Activated T-helper 1 cell treated with anti-CD3 and anti-CD28 coated beads, Interleukin-2, amount 50 U/mL, for 16 hours (primary cell): ENCODE data around the gene GPR176.
"Not testable (repeated sequence)": the region's sequence is repeated elsewhere in the genome, so short reads cannot be mapped to it uniquely, and the experiment has no call there.

Experiments
- DNase-seq, 2 donors: peaks; one replicate each; pipeline ENCODE4 v3.0.0-alpha.2; 2020; ENCODE audit warnings: low read depth in 1 of 2, low spot score in 1 of 2

The GPR176 gene

GRCh38 chr15:39814489-39814888 is 105.6 kb downstream of the GPR176 start:
- no peak for DNase-seq

DNA sequence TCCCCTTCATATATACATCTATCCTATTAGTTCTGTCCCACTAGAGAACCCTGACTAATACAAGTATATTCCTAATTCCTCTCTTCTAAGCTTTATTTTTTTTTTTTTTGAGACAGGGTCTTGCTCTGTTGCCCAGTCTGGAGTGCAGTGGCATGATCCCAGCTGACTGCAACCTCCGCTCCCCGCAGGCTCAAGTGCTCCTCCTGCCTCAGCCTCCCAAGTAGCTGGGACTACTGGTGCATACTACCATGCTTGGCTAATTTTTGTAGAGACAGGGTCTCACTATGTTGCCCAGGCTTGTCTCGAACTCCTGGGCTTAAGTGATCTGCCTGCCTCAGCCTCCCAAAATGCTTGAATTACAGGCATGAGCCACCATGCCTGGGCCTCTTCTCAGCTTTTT is 107.4 kb downstream of the GPR176 start:
- DNase-seq: not testable (repeated sequence)

DNA sequence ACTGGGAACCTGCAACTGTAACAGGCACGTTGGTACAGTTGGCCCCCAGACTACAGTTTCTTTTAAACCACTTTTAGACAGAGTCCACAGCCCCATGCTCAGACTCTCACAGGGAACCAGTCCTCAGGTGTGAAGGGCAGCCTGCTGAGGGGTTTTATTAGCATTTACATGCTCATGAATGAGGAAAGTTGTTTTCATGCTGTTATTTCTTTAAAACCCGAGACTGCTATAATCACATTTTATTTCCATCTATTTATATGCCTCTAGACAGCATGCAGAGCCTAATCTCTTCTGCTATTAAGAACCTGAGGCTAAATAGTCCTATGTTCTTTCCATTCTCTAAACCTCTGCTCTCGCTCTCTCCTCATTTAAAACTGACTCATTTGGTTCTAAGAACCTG is 111.2 kb downstream of the GPR176 start:
- DNase-seq: no peak

GRCh38 chr15:39807791-39808190 is 112.3 kb downstream of the GPR176 start:
- no peak for DNase-seq

DNA sequence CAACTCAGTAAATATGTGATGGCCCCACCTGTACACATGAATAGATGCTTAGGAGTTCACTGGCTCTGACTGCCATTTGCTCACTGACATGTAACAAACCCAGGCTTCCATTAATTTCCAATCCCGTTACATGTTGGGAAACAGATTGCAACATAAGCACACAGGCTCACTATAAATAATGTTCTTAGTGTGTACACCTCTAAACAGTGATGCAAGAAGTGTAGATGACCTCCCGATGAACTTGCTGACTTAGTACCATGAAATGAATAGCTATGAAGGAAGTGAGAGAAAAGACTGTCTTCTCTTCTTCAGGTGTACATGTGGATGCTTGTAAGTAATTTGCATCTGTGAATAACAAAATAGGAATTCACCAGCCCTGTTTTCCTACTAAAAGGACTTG is 116.0 kb downstream of the GPR176 start:
- DNase-seq: no peak

GRCh38 chr15:39803016-39803415 is 117.0 kb downstream of the GPR176 start:
- no peak for DNase-seq

DNA sequence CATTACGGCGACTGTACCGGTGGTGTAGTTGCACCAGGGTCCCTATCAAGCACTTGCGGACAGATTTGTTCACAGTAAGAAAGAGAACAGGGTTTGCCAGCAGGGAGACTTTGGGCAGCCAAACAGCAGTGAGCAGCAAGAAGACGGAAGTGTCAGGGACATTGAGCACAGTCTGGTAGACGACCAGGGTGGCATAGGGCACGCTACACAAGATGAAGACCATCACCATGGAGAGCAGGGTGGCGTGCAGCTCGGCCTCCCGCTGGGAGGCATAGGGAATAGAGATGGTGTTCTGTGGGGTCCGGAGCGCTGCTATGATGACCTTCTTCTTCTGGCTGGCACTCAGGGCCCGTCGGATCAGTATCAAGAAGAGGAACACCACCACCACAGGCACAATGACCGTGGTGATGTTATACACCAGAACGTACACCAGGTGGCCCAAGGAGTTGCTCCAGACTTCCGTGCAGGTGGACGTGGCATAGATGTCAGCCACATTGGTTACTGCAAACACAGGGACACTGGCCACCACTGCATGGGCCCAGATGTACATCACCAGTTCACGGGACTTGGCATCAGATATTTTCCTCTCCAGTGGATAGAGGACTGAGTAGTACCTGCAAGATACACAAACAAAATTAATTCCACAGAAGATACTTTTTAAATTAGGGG is 118.3 kb downstream of the GPR176 start:
- DNase-seq: no peak

DNA sequence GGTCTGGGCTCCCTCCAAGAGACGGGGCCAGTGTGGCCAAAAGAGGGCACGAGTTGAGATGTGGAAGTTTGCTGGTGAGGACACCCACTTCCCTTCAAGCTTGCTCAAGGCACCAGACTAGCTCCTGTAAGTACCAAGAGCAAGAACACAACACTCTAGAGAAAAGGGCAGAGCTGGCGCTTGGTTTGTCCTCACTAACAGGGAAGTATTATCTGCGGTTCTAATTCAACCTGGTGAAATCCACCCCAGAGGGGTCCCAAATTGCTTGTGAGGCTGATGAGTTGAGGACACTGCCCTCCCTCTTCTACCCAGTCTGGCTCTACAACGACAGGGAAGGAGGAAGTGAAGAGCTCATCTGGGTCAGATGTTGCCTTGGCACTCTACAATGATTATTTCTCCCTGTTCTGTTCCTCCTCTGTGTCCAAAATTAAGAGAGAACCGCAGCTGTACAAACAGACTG is 120.5 kb downstream of the GPR176 start:
- no peak for DNase-seq

- DNase-seq: no peak
Measured at GRCh38 chr15:39798382-39798781, 121.7 kb downstream of the GPR176 start.

DNA sequence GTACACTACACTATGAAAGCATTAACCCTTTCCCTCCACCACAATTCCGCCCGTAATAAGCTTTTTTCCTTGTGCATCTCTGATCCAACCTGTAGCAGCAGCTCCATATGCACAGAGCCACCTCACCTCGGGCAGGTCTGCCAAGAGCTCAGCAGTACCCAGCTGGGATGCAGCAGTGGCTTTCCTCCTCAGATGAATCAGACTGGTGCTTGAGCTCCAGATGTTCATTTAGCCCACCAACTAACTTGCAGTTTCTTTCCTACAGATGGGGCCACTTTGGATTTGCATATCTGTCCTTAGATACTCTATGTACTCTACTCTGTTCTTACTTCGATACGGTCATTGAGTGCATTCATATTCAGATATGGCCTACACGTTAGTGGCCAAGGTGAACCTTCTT is 122.7 kb downstream of the GPR176 start:
- no peak for DNase-seq

- no peak for DNase-seq
Measured at GRCh38 chr15:39796601-39797000, 123.5 kb downstream of the GPR176 start.

DNA sequence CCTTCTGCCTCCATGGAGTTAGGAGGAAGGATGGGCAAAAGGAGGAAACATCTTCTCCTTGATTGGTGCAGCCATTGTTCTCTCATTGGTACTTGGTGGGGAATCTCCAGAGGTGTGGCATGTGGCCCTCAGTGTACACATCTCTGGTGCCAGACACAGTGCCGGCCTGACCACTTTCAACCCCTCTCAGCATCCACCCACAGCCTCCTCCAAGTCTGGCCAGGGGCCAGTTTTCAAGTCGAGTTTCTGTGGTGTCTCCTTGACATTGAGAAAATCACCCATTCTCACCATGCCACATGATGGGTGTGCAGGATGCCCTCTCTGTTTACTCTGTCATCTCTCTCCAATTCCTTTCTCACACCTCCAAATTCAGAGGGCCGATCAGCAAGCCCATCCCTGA is 124.6 kb downstream of the GPR176 start:
- no peak for DNase-seq

DNA sequence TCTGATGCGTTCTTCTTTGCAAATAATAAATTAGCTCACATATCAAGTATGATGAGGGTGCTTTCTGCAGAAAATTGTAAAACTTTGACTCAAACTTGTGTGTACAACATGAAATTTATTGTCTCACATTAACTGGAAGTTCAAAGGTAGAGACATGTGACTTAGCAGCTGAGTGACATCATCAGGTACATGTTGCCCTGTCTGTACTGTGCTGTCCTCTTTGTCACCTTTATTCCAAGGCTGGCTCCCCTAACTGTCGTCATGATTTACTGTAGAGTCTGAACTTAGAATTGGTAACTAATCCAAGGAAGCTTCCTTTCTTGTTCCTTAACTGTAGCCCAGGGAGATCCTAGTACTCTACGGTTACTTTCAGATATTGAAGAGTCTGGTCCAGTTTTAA is 125.1 kb downstream of the GPR176 start:
- no peak for DNase-seq

DNA sequence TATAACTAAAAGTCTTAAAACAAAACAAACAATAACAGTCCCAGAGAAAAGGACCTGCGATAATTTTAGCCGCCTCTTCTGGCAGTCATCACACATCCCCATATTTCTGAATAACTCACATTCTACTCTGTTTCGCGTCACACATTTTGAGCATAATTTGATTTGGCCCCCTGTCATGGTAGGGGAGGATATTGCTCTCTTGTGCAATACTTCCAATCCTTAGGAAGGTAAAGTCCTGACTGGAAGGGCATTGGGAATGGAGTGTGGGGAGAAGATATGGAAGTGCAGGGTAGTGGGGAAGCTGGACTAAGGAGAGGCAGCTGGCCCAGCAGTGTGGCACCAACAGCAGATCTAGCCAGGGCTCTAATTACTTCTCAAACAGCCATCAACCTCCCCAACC is 126.1 kb downstream of the GPR176 start:
- DNase-seq: no peak

GRCh38 chr15:39792844-39793335 is 127.2 kb downstream of the GPR176 start:
- DNase-seq: no peak

- no peak for DNase-seq
Measured at GRCh38 chr15:39792025-39792843, 127.8 kb downstream of the GPR176 start.

- DNase-seq: no peak
Measured at GRCh38 chr15:39789736-39790135, 130.3 kb downstream of the GPR176 start.

- DNase-seq: no peak
Measured at GRCh38 chr15:39788800-39789565, 131.1 kb downstream of the GPR176 start.

DNA sequence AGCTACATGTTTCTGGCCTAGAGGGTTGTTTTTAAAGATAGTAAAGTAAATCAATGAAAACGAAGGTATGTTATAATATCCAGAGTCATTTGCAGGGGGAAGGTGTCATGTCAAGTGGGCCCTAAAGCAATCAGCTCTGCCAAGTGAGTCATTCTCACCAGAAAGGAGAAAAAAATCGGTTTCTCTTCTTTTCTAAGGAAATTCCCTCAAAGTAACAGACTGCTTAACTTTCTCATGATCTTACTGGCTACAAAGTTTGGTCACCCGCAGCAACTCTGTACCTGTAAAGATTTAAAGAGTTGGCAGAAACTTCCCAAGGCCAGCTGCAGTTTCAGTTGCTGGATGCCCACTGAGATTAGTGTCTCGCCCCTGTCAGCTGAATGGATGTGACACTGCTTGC is 132.0 kb downstream of the GPR176 start:
- no peak for DNase-seq

DNA sequence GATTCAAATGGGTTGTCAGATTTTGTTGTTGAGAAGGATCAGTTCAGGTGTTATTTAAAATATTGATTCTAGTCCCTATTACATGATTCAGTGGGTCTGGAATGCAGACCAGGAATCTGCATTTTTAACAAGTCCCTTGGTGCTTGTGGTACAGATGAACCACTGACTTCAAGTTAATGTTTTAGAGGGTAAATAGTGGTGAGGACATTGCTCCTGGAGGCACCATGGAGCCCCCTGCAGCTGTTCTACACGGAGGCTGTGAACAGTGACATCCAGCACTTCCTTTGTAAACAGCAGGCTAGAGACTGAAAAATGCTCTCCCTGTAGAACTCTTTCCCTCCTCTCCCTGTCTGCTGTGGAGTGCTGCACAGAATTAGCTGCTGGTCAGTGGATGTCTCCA is 132.6 kb downstream of the GPR176 start:
- no peak for DNase-seq

DNA sequence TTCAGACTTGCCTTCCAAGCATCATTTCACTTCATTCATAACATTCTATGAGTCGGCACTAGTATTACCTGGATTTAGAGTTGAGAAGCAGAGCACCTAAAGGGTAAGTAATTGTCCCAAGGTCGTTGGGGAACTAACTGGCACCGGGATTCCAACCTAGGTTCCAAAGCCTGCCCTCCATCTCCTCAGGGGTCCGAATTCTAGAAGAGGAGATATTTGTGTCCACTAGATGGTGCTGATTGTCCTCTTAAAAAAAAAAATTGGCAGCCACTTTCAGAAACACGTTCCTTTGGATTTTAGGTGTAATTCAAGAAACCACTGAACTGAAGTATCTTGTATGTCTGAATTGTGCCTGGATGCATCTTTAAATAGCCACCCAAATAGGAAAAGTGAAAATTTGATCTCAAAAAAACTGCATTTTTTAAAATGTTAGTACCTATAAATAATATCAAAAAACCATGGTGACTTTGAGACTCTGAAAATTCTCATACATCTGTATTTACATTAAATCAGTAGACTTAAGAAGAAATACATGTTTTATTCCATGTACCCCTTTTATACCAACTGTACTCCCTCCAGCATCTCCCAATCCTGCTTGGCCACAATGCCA is 133.5 kb downstream of the GPR176 start:
- no peak for DNase-seq
